Measurements from ENCODE around the gene MYO18B.

Gene MYO18B

GRCh38 chr22:25712661-25713400 is 29.2 kb upstream of the MYO18B start:
- DNase-seq: no peak

GRCh38 chr22:25714070-25714469 is 27.9 kb upstream of the MYO18B start:
- DNase-seq: no peak

GRCh38 chr22:25714739-25715138 is 27.2 kb upstream of the MYO18B start:
- no peak for DNase-seq

- DNase-seq: no peak
Observed at GRCh38 chr22:25716637-25717036, 25.4 kb upstream of the MYO18B start.

- no peak for DNase-seq
Observed at GRCh38 chr22:25718135-25718840, 23.7 kb upstream of the MYO18B start.

GRCh38 chr22:25722223-25722622 is 19.8 kb upstream of the MYO18B start:
- no peak for DNase-seq

- no peak for DNase-seq
Observed at GRCh38 chr22:25722626-25723025, 19.4 kb upstream of the MYO18B start.

GRCh38 chr22:25726241-25726640 is 15.7 kb upstream of the MYO18B start:
- no peak for DNase-seq

- DNase-seq: no peak
Observed at GRCh38 chr22:25728071-25728470, 13.9 kb upstream of the MYO18B start.

- DNase-seq: peak in 2 of 4 experiments; percentile 28 to 32
Observed at GRCh38 chr22:25729016-25729995, 12.7 kb upstream of the MYO18B start.

GRCh38 chr22:25735650-25736049 is 6.3 kb upstream of the MYO18B start:
- no peak for DNase-seq

- DNase-seq: no peak
Observed at GRCh38 chr22:25736378-25737011, 5.5 kb upstream of the MYO18B start.

GRCh38 chr22:25739659-25740344 is 2.2 kb upstream of the MYO18B start:
- DNase-seq: no peak

GRCh38 chr22:25742918-25743708 is 1.1 kb downstream of the MYO18B start:
- no peak for DNase-seq

GRCh38 chr22:25744694-25745093 is 2.7 kb downstream of the MYO18B start:
- DNase-seq: no peak

- no peak for DNase-seq
Observed at GRCh38 chr22:25745341-25746011, 3.5 kb downstream of the MYO18B start.

GRCh38 chr22:25746012-25746373 is 4.0 kb downstream of the MYO18B start:
- DNase-seq: no peak

- DNase-seq: peak in 3 of 4 experiments; percentile 15 to 52 (median 50)
Observed at GRCh38 chr22:25747245-25747944, 5.4 kb downstream of the MYO18B start.

GRCh38 chr22:25748140-25748539 is 6.2 kb downstream of the MYO18B start:
- peak; percentile 48 to 77 (median 71) for DNase-seq

GRCh38 chr22:25748704-25749103 is 6.7 kb downstream of the MYO18B start:
- no peak for DNase-seq

Measured in suppressor macrophage (primary cell).